RWPE2 (cell line): ENCODE measurements around the gene RPLP2.

Source experiments
- ATAC-seq: fragments of 200-7000 bp; cut with Tn5 transposase; 3 replicates; pipeline ENCODE4 v1.9.1; 2021; ENCODE audit warnings: low read depth
- DNase-seq: peaks from one replicate; pipeline ENCODE4 v3.0.0-alpha.2; 2020; ENCODE audit warnings: low spot score
- H3K27ac ChIP-seq: fragments of 450-650 bp; 2 replicates; pipeline ENCODE4 v1.5.1; 2017; ENCODE audit warnings: mild to moderate bottlenecking; ENCODE audit not compliant: poor library complexity, severe bottlenecking
- H3K27me3 ChIP-seq: fragments of 250-450 bp; sonication (Bioruptor Pico); 2 replicates; pipeline ENCODE4 v1.5.1; 2021; ENCODE audit warnings: mild to moderate bottlenecking, moderate library complexity; ENCODE audit not compliant: insufficient read depth, poor library complexity, severe bottlenecking
- H3K36me3 ChIP-seq: fragments of 250-450 bp; sonication (Bioruptor Pico); 2 replicates; pipeline ENCODE4 v1.5.1; 2020; ENCODE audit warnings: low read depth, mild to moderate bottlenecking, moderate library complexity
- H3K4me1 ChIP-seq: fragments of 250-450 bp; sonication (Bioruptor Pico); 2 replicates; pipeline ENCODE4 v1.5.1; 2021; ENCODE audit warnings: mild to moderate bottlenecking, moderate library complexity; ENCODE audit not compliant: insufficient read depth, poor library complexity, severe bottlenecking
- H3K4me3 ChIP-seq: fragments of 250-450 bp; sonication (Bioruptor Pico); 2 replicates; pipeline ENCODE4 v1.5.1; 2021; ENCODE audit warnings: mild to moderate bottlenecking, moderate library complexity; ENCODE audit not compliant: severe bottlenecking
- H3K9me3 ChIP-seq: fragments of 250-450 bp; sonication (Bioruptor Pico); 2 replicates; pipeline ENCODE4 v1.5.1; 2021; ENCODE audit warnings: mild to moderate bottlenecking, moderate library complexity; ENCODE audit not compliant: severe bottlenecking
- CTCF ChIP-seq: fragments of 450-650 bp; IDR thresholded peaks from one replicate; pipeline ENCODE4 v1.5.1; 2017; ENCODE audit warnings: mild to moderate bottlenecking, moderate library complexity; ENCODE audit not compliant: poor library complexity, severe bottlenecking

RPLP2 gene

GRCh38 chr11:837189-837989 is 27.6 kb downstream of the RPLP2 start:
- Histone ChIP-seq H3K27me3 (no peaks in the 10 kb centered on the region), H3K27ac (peak overlapping the region; percentile 97), H3K4me1 (peaks cover 14% of the 10 kb centered on the region), H3K4me3 (no peak overlapping the region), H3K9me3 (no peaks in the 10 kb centered on the region), H3K36me3 (peaks cover 56% of the 10 kb centered on the region)
- no peak for DNase-seq
- no peak for ATAC-seq
- TF ChIP-seq CTCF = no peak

GRCh38 chr11:837990-838307 is 28.2 kb downstream of the RPLP2 start:
- no peaks in the 10 kb centered on the region for H3K27me3 ChIP-seq
- H3K4me1 ChIP-seq = peaks cover 14% of the 10 kb centered on the region
- no peaks in the 10 kb centered on the region for H3K9me3 ChIP-seq
- no peak for ATAC-seq
- H3K36me3 ChIP-seq = peaks cover 56% of the 10 kb centered on the region
- no peak overlapping the region for H3K4me3 ChIP-seq
- H3K27ac ChIP-seq = peak overlapping the region; percentile 97
- no peak for TF ChIP-seq CTCF
- DNase-seq = no peak

- peak overlapping the region; percentile 97 for H3K27ac ChIP-seq
- no peak for DNase-seq
Measured at GRCh38 chr11:838441-839279, 28.9 kb downstream of the RPLP2 start.

GRCh38 chr11:839280-839623 is 29.5 kb downstream of the RPLP2 start:
- ATAC-seq (no peak), DNase-seq (no peak)
- Histone ChIP-seq H3K9me3 (no peaks in the 10 kb centered on the region), H3K4me1 (peaks cover 13% of the 10 kb centered on the region), H3K36me3 (peaks cover 56% of the 10 kb centered on the region), H3K27me3 (no peaks in the 10 kb centered on the region), H3K27ac (peak overlapping the region; percentile 97), H3K4me3 (no peak overlapping the region)
- TF ChIP-seq CTCF = no peak

More at GRCh38 chr11:838441-839279, 28.9 kb downstream of the RPLP2 start:
- H3K27me3 ChIP-seq = no peaks in the 10 kb centered on the region
- H3K4me3 ChIP-seq = no peak overlapping the region
- peaks cover 14% of the 10 kb centered on the region for H3K4me1 ChIP-seq
- ATAC-seq = peak; percentile 2; the same call in 2 of the 3 replicates
- peaks cover 56% of the 10 kb centered on the region for H3K36me3 ChIP-seq
- TF ChIP-seq CTCF = peak; percentile 32
- no peaks in the 10 kb centered on the region for H3K9me3 ChIP-seq
